Camera-type eye (tissue), 1 donor: ENCODE data around the gene TP53BP1. TPM values are rescaled to one million over a fixed set of nuclear protein-coding genes. Genes with fewer than 3 reads are reported as not detected.

Experiments
- total RNA-seq: library from RNA; depleted of rRNA; stranded (reverse); fragments of >200 nt; gene quantifications from one replicate; pipeline ENCODE4 v1.2.3, GENCODE V29; 2014

TP53BP1 gene
- total RNA-seq: 127 TPM

DNA sequence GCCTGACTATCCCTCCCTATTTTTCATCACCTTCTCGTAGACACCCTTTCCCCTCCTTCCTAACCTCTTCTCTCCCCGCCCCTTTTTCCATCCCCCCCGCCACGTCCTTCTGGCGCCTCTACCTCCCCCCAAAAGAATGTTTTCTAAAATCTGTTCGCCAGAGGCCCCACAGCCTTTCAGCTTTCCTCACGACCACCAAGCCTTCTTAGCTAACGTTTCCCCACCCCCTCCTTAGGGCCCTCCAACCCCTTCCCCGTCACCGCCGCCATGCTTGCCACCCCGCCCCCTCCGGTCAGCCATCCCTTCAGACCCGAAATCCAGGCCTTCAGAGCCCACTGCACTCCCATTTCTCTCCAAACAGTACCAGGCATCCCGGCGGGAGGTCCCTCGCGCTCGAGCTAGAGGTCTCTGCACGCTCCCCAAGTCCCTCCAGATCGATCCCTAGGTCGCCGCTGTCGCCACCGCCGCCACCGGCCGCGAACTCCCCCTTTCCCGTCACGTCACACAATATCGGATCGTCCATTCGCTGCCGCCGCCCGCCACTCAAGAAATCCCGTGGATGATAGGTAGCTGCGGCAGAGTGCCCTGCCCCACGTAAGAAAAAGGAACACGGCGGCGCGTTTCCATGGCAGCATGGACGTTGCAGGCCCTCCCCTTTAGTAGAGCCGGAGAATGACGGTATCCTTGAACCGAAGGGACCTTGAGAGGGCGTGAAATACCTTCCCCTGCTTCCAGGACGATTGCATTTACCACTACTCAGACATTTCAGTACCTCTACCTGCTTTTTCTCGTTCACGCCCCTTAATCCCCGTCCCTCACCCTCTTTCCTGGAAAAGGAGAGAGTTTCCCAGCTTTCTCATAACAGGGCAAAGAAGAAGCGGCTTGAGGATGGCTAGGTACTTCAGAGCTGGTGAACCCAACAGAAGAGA lies at the start of gene TP53BP1:
TSS of gene TP53BP1 (minus strand) at position 484 of the 929 bp plus-strand sequence. CDS start at position 371, 113 bp downstream.

DNA sequence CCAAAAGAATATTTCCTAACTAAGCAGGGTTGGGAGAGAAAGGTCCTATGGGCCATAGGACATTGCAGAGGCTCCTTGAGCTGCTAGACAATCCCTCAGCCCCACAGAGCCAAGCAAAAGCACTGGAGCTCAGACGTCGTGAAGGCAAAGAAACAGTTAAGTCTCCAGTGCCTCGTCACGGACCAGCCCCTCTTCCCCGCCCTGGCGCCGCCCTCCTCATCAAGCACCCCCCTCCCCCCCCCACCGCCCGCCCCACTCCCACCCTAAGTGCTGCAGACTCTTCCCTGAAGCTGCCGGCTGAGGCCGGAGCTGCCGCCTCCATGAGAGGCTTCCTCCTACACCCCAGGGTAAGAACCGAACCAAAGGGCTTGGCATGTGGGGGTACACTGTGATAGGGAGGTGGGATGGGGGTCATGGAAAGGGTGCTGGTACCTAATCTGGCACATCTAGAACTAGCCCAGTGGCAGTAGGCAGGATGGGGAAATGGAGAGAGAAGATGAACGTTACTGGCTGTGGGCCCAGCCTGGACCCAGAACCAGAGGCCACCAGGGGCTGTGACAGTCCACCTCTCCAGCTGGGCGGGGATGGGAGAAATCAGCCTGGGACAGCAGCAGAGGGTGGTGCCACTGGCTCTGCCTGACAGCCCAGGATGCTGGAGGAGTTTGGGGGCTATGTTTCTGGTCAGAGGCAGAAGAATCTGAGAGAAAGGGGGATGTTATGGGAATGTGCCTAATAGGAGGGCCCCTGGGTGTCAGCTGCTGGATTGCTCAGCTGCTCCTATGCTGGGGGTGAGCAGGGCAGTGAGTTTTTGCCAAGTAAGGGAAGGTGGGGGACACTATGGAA lies 24.6 kb upstream of the TP53BP1 start, which contains the start of gene MAP1A:
TSS of gene MAP1A (plus strand) at position 255 of the 843 bp plus-strand sequence. CDS start 3,866 bp downstream, outside the sequence.

DNA sequence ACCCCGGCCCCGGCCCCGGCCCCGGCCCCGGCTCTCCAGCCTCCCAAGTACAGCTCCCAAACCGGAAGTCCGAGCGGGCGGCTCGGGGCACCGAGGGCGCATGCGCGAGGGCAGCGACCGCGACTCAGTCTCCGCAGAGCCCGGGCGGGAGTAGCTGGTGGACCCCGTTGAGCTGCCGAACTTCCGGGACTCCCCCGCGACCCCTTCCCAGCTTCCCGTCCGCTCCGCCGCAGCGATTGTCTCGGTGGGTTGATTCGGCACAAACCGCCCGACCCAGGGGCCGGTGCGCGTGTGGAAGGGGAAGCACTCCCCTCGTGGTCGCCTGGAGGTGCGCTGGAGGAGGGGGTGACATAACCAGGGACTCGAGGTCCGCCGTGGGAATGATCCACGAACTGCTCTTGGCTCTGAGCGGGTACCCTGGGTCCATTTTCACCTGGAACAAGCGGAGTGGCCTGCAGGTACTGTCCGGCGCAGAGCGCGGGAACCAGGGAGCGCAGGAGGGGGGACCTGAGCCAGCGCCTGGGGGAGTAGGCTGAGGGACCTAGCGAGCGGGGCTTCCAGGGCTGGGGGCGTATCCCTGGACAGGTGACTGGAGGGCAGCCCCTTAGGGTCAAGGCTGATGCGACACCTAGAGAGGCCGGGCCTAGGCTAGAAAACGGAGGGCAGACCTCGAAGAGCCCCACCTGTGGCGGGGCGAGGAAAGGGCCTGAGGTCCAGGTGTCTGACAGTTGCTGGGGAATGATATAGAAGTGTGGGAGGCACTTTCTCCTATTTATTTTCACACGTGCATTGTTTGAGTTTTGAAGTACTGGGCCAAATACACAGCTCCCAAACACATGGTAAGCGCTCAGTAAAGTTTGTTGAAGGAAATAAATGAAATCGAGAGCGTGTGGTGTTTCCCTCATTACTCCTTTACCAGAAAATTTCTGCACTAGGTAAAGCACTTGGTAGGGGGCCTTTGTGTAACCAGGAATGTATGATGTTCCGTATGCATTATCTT lies 121.7 kb downstream of the TP53BP1 start, which contains the start of the genes TUBGCP4 and ZSCAN29:
TSS of gene TUBGCP4 (plus strand) at position 127 of the 1,000 bp plus-strand sequence. CDS start at position 381, 254 bp downstream.
TSS of gene ZSCAN29 (minus strand) at position 69 of the 1,000 bp plus-strand sequence. CDS start 1,130 bp downstream, outside the sequence.

Other genes with a start within 250 kb of the TP53BP1 start
- gene TGM5, start 226.2 kb downstream of the TP53BP1 start, total RNA-seq: 0.38 TPM
- not detected for gene TGM7, start 190.9 kb downstream of the TP53BP1 start, total RNA-seq
- gene LCMT2, start 162.6 kb downstream of the TP53BP1 start, total RNA-seq: 9.9 TPM
- 59.3 TPM for gene ZSCAN29, start 122.1 kb downstream of the TP53BP1 start, total RNA-seq
- gene TUBGCP4, start 122.1 kb downstream of the TP53BP1 start, total RNA-seq: 36.7 TPM
- 26.2 TPM for gene MAP1A, start 24.5 kb upstream of the TP53BP1 start, total RNA-seq
- 46.3 TPM for gene PPIP5K1, start 97.1 kb upstream of the TP53BP1 start, total RNA-seq
- gene CKMT1B, start 100.9 kb upstream of the TP53BP1 start, total RNA-seq: 6.7 TPM
- 5.1 TPM for gene STRC, start 125.6 kb upstream of the TP53BP1 start, total RNA-seq
- 5.7 TPM for gene CATSPER2, start 155.7 kb upstream of the TP53BP1 start, total RNA-seq
- gene CKMT1A, start 200.7 kb upstream of the TP53BP1 start, total RNA-seq: 2.6 TPM